DMS153 treated with DMSO at 0.1 percent for 48 hours (cell line): ENCODE results near the gene RAET1L.
A peak's percentile ranks its signal among the peaks of the same experiment; 100 is the strongest.
"Not testable (repeated sequence)": the region's sequence is repeated elsewhere in the genome, so short reads cannot be mapped to it uniquely, and the experiment has no call there.

Experiments used
- DNase-seq: peaks from one replicate; lab custom pipeline; 2025; ENCODE audit not compliant: unreplicated experiment; lab: John Stamatoyannopoulos, UW

Gene RAET1L, protein sequence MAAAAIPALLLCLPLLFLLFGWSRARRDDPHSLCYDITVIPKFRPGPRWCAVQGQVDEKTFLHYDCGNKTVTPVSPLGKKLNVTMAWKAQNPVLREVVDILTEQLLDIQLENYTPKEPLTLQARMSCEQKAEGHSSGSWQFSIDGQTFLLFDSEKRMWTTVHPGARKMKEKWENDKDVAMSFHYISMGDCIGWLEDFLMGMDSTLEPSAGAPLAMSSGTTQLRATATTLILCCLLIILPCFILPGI

GRCh38 chr6:150025201-150025917 lies at the start of gene RAET1L:
RAET1L (minus strand) TSS chr6:150025532; CDS start chr6:150025471, 61 bp downstream.
- DNase-seq: no peak

GRCh38 chr6:150075034-150075421 lies 49.7 kb upstream of the RAET1L start:
- no peak for DNase-seq

GRCh38 chr6:150074396-150075033 lies 49.2 kb upstream of the RAET1L start:
- DNase-seq: not testable (repeated sequence)

DNA sequence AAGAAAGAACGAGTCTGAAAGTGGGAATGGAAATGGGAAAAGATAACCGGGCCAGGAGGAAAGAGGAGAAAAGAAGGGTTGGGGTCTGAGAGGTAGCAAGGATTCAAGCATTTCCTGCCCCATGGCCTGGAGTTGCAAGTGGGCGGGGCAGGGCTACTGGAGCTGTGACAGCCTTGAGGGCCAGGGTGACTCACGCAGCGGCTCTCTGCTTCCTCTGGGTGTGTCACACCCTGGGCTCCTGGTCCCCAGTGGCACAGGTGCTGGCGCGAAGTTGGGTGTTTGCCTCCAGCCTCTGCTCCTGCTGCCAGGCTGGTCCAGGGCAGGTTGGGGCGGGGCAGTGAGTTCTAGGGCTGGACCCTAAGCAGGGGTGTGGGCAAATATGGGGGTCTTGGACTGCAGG lies 46.9 kb upstream of the RAET1L start:
- DNase-seq: peak; percentile 27

DNA sequence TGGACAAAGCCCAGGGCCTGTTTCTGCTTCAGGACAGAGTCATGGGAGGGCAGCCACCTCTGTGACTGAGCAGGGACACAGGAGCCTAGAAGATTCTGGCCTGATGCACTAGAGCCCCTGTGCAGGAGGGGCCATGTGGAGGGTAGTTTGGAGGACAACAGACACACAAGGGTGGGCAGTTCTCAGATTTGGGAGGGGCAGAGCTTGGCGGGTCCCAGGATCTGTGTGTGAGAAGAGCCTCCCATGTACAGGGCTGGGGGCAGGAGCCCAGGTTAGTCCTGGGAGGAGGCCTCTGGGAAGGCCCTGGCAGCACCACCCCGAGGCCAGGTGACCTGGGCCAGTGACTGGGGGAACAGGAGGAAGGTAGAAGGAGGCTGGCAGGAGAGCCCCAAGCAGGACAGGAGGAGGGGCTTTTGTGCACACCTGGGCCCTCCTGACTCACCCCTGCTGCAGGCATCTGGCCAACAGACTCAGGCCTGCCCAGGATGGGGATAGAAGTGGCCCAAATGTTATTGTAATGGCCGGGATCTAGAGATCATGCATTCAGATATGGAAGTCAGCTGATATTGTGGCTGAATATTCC lies 45.0 kb upstream of the RAET1L start:
- no peak for DNase-seq

DNA sequence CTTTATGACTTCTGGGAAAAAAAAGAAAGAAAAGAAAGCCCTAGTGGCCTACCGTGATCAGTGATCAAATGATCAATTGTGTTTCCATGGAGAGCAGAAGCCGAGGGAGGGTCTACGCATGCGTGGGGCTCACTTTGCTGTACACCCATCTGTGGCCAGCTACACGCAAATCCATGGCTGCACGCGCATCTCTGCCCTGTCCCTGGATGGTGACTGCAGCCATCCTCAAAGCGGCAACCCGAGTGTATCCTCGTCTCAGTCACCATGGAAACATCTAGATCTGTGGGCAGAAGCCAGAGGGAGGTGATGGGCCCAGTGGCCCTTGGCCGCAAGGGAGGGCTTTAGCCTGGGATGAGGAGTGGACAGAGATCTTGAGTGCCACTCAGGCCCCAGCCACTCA lies 44.4 kb upstream of the RAET1L start:
- no peak for DNase-seq

DNA sequence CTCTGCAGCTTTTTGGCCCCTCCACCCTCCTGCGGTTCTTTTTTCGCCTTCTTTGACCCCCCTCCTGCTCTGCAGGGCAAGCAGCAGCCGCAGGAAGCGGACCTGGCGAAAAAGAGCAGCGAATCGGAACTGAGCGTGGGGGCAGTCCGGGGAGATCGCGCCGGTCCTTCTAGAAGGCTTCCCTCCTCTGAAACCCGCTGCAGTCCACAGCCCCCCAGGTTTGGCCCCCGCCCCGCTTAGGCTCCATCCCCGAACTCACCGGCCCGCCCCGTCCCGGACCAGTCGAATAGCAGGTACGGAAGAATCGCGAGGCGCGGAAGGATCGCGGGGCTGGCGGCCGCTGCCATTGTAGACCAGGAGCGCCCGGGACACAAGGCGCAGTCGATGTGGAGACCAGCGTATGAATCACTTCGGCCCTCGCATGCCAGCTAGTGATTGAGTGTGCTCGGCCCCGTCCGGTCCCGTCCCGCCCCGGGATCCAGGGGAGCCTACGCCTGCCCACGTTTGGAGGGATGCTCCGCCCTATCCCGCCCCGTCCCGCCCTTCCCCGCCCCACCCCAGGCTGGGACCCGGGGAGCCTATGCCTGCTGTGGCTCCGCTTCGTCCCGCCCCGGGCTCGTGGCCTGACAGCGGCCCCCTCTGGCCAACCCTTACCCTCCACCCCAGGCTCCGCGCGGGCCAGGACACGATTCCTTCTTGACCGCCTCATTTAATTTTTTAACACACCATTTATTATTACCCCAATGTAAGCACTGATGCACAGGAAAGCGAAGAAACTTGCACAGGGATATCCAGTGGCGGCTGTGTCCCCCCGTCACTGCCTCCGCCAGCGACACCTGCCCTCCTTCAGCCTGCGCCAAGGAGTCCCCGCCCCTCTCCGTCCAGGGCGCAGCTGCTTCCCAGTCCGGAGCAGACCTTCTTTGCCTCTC lies 43.7 kb upstream of the RAET1L start, which contains the start of gene ULBP3:
Gene ULBP3 (minus strand): TSS at position 402 of the 929 bp plus-strand sequence. CDS start 55 bp downstream, at position 347.
- peak; percentile 67 for DNase-seq

GRCh38 chr6:150068151-150068550 lies 42.8 kb upstream of the RAET1L start:
- DNase-seq: no peak

DNA sequence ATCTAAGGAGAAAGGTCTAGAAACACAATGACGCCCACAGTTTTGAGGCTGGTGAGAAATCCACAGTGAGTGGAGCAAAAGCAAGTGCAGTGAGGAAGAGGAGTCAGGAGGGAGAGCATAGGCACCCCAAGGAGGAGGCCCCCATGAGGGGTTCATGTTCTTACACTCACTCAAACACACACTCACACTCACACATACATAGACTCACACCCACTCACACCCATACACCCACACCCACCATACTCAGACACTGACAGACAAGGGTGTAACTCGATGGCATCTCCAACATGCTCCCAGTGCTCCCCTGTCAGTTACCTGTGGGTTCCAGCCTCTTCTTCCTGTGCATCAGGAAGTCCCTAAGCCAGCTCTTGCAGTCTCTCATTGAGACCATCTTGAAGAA lies 39.8 kb upstream of the RAET1L start:
- DNase-seq: no peak

DNA sequence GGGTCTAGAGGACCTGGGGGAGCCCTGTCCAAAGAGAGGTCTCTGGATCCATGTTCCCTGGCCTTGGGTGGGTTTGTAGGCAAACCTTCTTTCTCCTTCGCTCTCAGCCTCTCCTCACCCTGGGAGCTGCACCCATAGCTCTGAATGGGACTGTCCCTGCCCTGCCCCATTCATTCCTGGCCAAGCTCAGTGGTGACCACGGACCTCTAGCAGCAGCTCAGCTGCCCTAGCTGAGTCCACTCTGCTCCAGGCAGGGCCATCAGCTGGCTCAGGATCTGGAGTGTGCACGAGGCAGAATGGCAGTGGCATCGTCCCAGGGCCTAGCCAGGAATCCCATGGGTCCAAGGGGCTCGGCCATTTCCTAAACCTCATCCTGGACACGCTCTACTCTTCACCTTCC lies 38.3 kb upstream of the RAET1L start:
- DNase-seq: no peak

DNA sequence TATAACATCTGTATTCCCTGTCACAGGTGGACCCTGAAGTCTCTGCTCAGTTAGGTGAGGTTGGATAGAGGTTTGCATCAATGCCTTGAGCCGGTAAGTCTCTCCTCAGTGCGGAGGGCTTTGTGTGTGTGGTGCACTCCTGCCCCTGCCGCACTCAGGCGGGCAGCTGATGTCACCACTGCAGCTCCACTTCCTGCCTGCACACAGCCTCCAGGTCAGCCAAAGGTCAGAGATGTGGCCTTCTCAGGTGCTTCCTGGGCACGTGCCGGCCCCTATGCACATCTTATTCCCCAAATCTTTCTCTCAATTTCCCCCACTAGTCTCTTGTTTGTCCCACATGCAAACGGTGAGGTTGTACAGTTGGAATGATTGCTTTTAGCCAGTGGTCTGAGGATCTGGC lies 34.6 kb upstream of the RAET1L start:
- DNase-seq: not testable (repeated sequence)

GRCh38 chr6:150058986-150059385 lies 33.7 kb upstream of the RAET1L start:
- DNase-seq: no peak

- DNase-seq: no peak
Measured at GRCh38 chr6:150058231-150058792, 33.0 kb upstream of the RAET1L start.

- DNase-seq: no peak
Measured at GRCh38 chr6:150057501-150057951, 32.2 kb upstream of the RAET1L start.

- DNase-seq: no peak
Measured at GRCh38 chr6:150056916-150057315, 31.6 kb upstream of the RAET1L start.

DNA sequence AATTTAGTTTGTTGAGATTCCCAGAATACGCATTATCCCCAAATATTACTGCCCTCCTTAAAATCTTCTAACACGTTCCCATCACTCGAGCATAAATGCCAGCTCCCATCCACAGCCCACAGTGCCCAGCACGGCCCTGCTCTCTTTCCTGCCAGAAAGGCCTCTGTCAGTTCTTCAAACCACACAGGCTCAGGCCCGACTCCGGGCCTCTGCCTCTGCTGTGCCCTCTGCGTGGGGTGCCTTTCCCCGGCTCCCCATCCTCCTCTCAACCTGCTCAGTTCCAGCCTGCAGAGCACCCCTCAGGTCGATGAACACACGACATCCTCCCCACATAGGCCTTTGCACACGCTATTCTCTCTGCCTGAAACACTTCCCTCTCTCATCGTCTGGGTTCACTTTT lies 30.8 kb upstream of the RAET1L start:
- DNase-seq: no peak

DNA sequence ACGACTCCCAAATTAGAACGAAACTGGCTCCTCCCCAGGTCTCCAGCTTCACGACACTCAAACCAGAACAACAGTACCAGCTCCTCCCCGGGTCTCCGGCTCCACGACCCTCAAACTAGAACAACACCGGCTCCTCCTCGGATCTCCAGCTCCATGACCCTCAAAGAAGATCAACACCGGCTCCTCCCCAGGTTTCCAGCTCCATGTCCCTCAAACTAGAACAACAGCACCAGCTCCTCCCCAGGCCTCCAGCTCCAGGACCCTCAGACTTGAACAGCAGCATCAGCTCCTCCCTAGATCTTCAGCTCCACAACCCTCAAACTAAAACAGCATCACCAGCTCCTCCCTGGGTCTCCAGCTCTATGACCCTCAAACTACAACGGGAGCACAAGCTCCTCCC lies 29.8 kb upstream of the RAET1L start:
- DNase-seq: no peak

DNA sequence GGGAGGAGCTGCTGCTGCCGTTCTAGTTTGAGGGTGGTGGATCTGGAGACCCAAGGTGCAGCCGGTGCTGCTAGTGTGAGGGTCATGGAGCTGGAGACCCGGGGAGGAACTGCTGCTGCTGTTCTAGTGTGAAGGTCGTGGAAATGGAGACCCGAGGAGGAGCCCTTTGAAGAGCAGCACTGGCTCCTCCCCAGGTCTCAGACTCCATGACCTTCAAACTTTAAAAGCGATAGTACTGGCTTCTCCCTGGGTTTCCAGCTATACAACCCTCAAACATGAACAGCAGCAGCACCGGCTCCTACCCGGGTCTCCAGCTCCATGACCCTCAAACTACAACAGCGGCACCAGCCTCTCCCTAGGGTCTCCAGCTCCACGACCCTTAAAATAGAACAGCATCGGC lies 28.1 kb upstream of the RAET1L start:
- DNase-seq: no peak

DNA sequence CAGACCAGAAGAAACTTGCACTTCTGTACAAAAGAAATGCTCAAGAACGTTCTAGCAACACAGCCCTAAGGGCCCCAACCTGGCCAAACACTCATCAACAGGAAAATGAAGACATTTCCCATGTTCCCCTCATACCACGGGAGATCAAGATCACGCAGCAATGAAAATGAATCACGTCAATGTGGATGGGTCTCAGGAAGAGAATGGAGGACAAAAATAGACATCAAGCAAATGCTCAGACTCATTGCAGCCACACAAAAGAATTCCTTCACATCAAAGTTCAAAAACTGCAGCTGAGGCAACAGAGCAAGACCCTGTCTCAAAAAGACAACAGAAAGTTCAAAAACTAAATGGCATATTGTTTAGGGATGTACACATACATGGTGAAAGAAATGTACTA lies 25.5 kb upstream of the RAET1L start:
- DNase-seq: no peak

DNA sequence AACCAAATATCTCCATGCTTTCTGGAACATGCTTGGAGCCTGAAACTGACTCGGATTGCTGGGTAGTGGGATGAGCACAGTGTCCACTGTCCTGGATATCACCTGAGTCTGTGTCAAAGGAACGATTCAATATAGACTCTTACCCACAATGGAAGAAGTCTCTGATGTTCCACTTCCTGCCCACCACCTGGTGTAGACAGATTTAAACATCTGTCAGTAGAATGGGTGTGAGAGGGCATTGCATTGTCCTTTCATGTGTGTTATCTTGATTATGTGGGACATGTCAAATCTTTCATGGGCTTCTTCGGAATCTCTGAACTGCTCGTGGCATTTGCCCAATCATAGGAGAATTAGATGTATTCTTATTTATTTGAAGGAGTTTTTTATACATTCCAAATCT lies 22.8 kb upstream of the RAET1L start:
- DNase-seq: no peak
